Colonic mucosa (tissue), 4 donors: ENCODE data around the gene SURF6. TPM values are rescaled to one million over a fixed set of nuclear protein-coding genes. Genes with fewer than 3 reads are reported as not detected.

ENCODE experiments used
- DNase-seq: peaks from one replicate; pipeline ENCODE4 v3.0.0-alpha.2; 2020
- H3K27ac ChIP-seq: fragments of 200-600 bp; one replicate; pipeline ENCODE4 v1.8.0; 2021
- H3K27me3 ChIP-seq: fragments of 200-600 bp; one replicate; pipeline ENCODE4 v1.8.0; 2021
- H3K36me3 ChIP-seq: fragments of 200-600 bp; one replicate; pipeline ENCODE4 v1.8.0; 2021
- H3K4me1 ChIP-seq: fragments of 200-600 bp; one replicate; pipeline ENCODE4 v1.8.0; 2021; ENCODE audit warnings: mild to moderate bottlenecking
- H3K4me3 ChIP-seq: fragments of 200-600 bp; one replicate; pipeline ENCODE4 v1.8.0; 2021
- H3K9ac ChIP-seq, 2 donors: one replicate each; pipeline ENCODE4 v1.7.0; 2013; ENCODE audit warnings: control low read depth in 2 of 2, low read depth in 2 of 2, low read length in 2 of 2
- H3K9me3 ChIP-seq: fragments of 200-600 bp; one replicate; pipeline ENCODE4 v1.8.0; 2021
- CTCF ChIP-seq: fragments of 200-600 bp; IDR thresholded peaks from one replicate; pipeline ENCODE4 v1.8.0; 2022; ENCODE audit warnings: antibody characterized with exemption, mild to moderate bottlenecking
- intact Hi-C: fragments of 100-400 bp; cut with DNase I; formaldehyde crosslinking; loops from one replicate; pipeline ENCODE4 v1.14.1; 2022
- total RNA-seq, 2 donors: library from RNA; stranded (reverse); fragmentation: NEBNext Ultra II Directional in 1 of 2; extraction: Animal tissue kit (Norgen Biotek cat#: 25700) in 1 of 2; gene quantifications; one replicate each; pipeline ENCODE4 v1.2.1, GENCODE V29; 2021
- donor health status: healthy.
- donor health status: DM: no; HTN: no; CAD: no.
- donor health status: DM: no; HTN: no; CAD: no.

The SURF6 gene
- total RNA-seq, 2 donors from 2014 or later: 16.0 to 41.2 TPM

- no peaks in the 10 kb centered on the region for H3K9me3 ChIP-seq
- peak within 1 kb of the TSS; percentile 73 for H3K4me3 ChIP-seq
- TF ChIP-seq CTCF: no peak
- intact Hi-C loops: no loop called here
- DNase-seq: peak; percentile 97
- H3K27me3 ChIP-seq: no peaks in the 10 kb centered on the region
- peak within 1 kb of the TSS; percentile 94 to 98 for H3K9ac ChIP-seq
- H3K27ac ChIP-seq: peak within 1 kb of the TSS; percentile 95
- H3K36me3 ChIP-seq: no peaks in the 10 kb centered on the region
- peaks cover 15% of the 10 kb centered on the region for H3K4me1 ChIP-seq
Measured at GRCh38 chr9:133375724-133376654, 40.0 kb upstream of the SURF6 start, which contains the start of the genes STKLD1 and SURF4. TSS of gene STKLD1 (plus strand) at chr9:133376366. CDS start at chr9:133376474, 108 bp downstream. TSS of gene SURF4 (minus strand) at chr9:133376060. CDS start at chr9:133375969, 91 bp downstream.

- Histone ChIP-seq H3K27ac (peak overlapping the region; percentile 95), H3K36me3 (no peaks in the 10 kb centered on the region), H3K4me3 (peak overlapping the region; percentile 73), H3K27me3 (no peaks in the 10 kb centered on the region), H3K4me1 (peaks cover 15% of the 10 kb centered on the region), H3K9ac (peak overlapping the region; percentile 94 to 98), H3K9me3 (no peaks in the 10 kb centered on the region)
- DNase-seq: peak; percentile 73
- intact Hi-C loops: no loop called here
- TF ChIP-seq CTCF: no peak
Measured at GRCh38 chr9:133375116-133375723, 39.2 kb upstream of the SURF6 start.

- Histone ChIP-seq H3K4me1 (peaks cover 18% of the 10 kb centered on the region), H3K36me3 (no peaks in the 10 kb centered on the region)
Measured at GRCh38 chr9:133374612-133375115, 38.7 kb upstream of the SURF6 start.

GRCh38 chr9:133372144-133372543, 36.2 kb upstream of the SURF6 start:
- Histone ChIP-seq H3K36me3 (no peaks in the 10 kb centered on the region), H3K27ac (peak overlapping the region; percentile 9), H3K9me3 (no peaks in the 10 kb centered on the region), H3K4me3 (no peak overlapping the region), H3K27me3 (no peaks in the 10 kb centered on the region), H3K4me1 (peaks cover 41% of the 10 kb centered on the region), H3K9ac (peak overlapping the region in 1 of 2 donors; percentile 32)
- no peak for DNase-seq
- no peak for TF ChIP-seq CTCF
- intact Hi-C loops: no loop called here

More at GRCh38 chr9:133374612-133375115, 38.7 kb upstream of the SURF6 start:
- Histone ChIP-seq H3K27ac (peak overlapping the region; percentile 95), H3K9me3 (no peaks in the 10 kb centered on the region), H3K27me3 (no peaks in the 10 kb centered on the region), H3K4me3 (peak overlapping the region; percentile 73), H3K9ac (peak overlapping the region; percentile 94 to 98)
- DNase-seq: no peak
- intact Hi-C loops: no loop called here
- no peak for TF ChIP-seq CTCF

- Histone ChIP-seq H3K9ac (peak overlapping the region; percentile 6 to 32), H3K27ac (peak overlapping the region; percentile 9), H3K4me3 (no peak overlapping the region), H3K27me3 (no peaks in the 10 kb centered on the region), H3K36me3 (no peaks in the 10 kb centered on the region), H3K4me1 (peaks cover 41% of the 10 kb centered on the region), H3K9me3 (no peaks in the 10 kb centered on the region)
- no peak for TF ChIP-seq CTCF
- DNase-seq: no peak
- intact Hi-C loops: no loop called here
Measured at GRCh38 chr9:133371261-133371711, 35.3 kb upstream of the SURF6 start.
